Liver (tissue), 3 donors: ENCODE results near the gene EYA4.

Experiments
- CTCF ChIP-seq: fragments of 150-350 bp; IDR thresholded peaks from 2 replicates; pipeline ENCODE4 v1.5.1; 2017; ENCODE audit warnings: improper control_type of control experiment, low read depth, low read length; ENCODE audit not compliant: missing input control
- JUND ChIP-seq, 2 donors: IDR thresholded peaks; 2 replicates each; pipeline ENCODE4 v1.6.1; 2016; ENCODE audit warnings: antibody characterized with exemption in 2 of 2
- RAD21 ChIP-seq, 2 donors: IDR thresholded peaks; 2 replicates each; pipeline ENCODE4 v1.6.1; 2016; ENCODE audit warnings: antibody characterized with exemption in 2 of 2, mild to moderate bottlenecking in 2 of 2
- TAF1 ChIP-seq: conservative IDR thresholded peaks from 2 replicates; pipeline ENCODE4 v1.6.1; 2016; ENCODE audit warnings: antibody characterized with exemption, mild to moderate bottlenecking
- donor health status: healthy.
- donor health status: healthy.

DNA sequence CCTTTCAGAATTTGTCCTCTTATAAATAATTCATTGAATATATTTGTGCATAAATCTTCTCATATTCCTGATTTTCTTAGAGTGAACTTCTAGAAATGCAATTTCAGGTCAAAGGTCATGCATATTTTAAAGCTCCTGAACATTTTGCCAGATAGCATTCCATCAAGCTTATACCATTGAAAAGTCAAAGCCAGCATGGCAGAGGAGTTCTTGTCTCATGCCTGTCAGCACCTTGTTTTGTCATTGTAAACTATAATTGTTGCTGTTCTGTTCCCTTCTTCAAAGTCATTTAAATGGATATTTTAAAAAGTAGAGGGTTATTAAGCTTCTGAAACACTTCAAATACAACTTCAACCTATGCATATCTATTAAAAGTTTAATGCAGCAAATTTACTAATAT lies 170.6 kb downstream of the EYA4 start:
- TF ChIP-seq RAD21 (IDR thresholded peaks at IDR 0.05) (no peak), CTCF (no peak), JUND (IDR thresholded peaks at IDR 0.05) (no peak), TAF1 (no peak)
